Skin of body (tissue), 2 donors: ENCODE data around the gene KLHDC7A. TPM values are rescaled to one million over a fixed set of nuclear protein-coding genes. Genes with fewer than 3 reads are reported as not detected.

ENCODE experiments used
- DNase-seq: peaks from one replicate; lab custom pipeline; 2025; lab: John Stamatoyannopoulos, UW
- total RNA-seq: library from RNA; depleted of rRNA; stranded (reverse); fragments of >200 nt; gene quantifications from one replicate; pipeline ENCODE4 v1.2.3, GENCODE V29; 2014

The KLHDC7A gene
- total RNA-seq, 1 donor from 2014 or later: 0.30 TPM

GRCh38 chr1:18470671-18471355 lies 9.9 kb upstream of the KLHDC7A start:
- DNase-seq: no peak

- DNase-seq: no peak
Measured at GRCh38 chr1:18473195-18473815, 7.4 kb upstream of the KLHDC7A start.

- DNase-seq: no peak
Measured at GRCh38 chr1:18474559-18475175, 6.1 kb upstream of the KLHDC7A start.

- DNase-seq: no peak
Measured at GRCh38 chr1:18475234-18475905, 5.4 kb upstream of the KLHDC7A start.

GRCh38 chr1:18479454-18479853 lies 1.3 kb upstream of the KLHDC7A start:
- DNase-seq: no peak

- DNase-seq: no peak
Measured at GRCh38 chr1:18481190-18481920, 625 bp downstream of the KLHDC7A start.

- DNase-seq: no peak
Measured at GRCh38 chr1:18481921-18482701, 1.4 kb downstream of the KLHDC7A start.

GRCh38 chr1:18482721-18483425 lies 2.1 kb downstream of the KLHDC7A start:
- DNase-seq: no peak

GRCh38 chr1:18484276-18484675 lies 3.5 kb downstream of the KLHDC7A start:
- no peak for DNase-seq

GRCh38 chr1:18484721-18485120 lies 4.0 kb downstream of the KLHDC7A start:
- no peak for DNase-seq

- DNase-seq: no peak
Measured at GRCh38 chr1:18485227-18485626, 4.5 kb downstream of the KLHDC7A start.

- no peak for DNase-seq
Measured at GRCh38 chr1:18486195-18486594, 5.5 kb downstream of the KLHDC7A start.

- no peak for DNase-seq
Measured at GRCh38 chr1:18489417-18490143, 8.8 kb downstream of the KLHDC7A start.

GRCh38 chr1:18491168-18491567 lies 10.4 kb downstream of the KLHDC7A start:
- no peak for DNase-seq

- no peak for DNase-seq
Measured at GRCh38 chr1:18494304-18494703, 13.6 kb downstream of the KLHDC7A start.

GRCh38 chr1:18495635-18496034 lies 14.9 kb downstream of the KLHDC7A start:
- no peak for DNase-seq

GRCh38 chr1:18496056-18496455 lies 15.3 kb downstream of the KLHDC7A start:
- no peak for DNase-seq

- no peak for DNase-seq
Measured at GRCh38 chr1:18496497-18497235, 15.9 kb downstream of the KLHDC7A start.

- DNase-seq: no peak
Measured at GRCh38 chr1:18501833-18502232, 21.1 kb downstream of the KLHDC7A start.
